Astrocyte of the cerebellum (primary cell): Measurements from ENCODE around the gene BATF2.
"Not testable (repeated sequence)": the region's sequence is repeated elsewhere in the genome, so short reads cannot be mapped to it uniquely, and the experiment has no call there.

ENCODE experiments used
- DNase-seq: peaks from one replicate; pipeline ENCODE4 v3.0.0-alpha.2; 2011; ENCODE audit warnings: low read depth
- H3K4me3 ChIP-seq: 2 replicates; pipeline ENCODE4 v1.5.1; 2011; ENCODE audit warnings: mild to moderate bottlenecking, low read depth, low read length, moderate library complexity
- in situ Hi-C: cut with HindIII; loops from 2 replicates; pipeline ENCODE4 v1.10.0; 2017; ENCODE audit warnings: low sequenced_read_pairs
- TF ChIP-seq, protein P1 (sequence below): IDR thresholded peaks from 2 replicates; pipeline ENCODE4 v1.5.1; 2012; ENCODE audit warnings: low read length, low read depth, moderate library complexity, mild to moderate bottlenecking; ENCODE audit errors: missing control alignments

The BATF2 gene

DNA sequence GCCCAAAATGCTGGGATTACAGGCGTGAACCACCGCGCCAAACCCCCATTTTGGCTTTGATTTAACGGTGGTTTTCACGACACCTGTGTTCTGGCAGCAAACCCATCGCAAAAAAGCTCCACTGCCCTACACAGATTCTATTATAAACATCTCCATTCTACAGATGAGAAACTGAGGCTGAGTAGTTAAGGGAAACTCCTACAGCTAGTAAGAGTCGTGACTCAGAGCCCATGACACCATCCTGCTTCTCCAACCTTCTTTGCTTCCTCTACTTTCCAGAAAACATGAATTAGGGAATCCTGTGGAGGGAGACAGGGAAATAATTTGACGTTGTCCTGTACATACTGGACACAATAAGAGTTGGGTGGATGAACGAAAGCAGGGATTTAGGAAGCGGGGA, 30.0 kb upstream of the BATF2 start:
- peak overlapping the region; percentile 55 for H3K4me3 ChIP-seq
- DNase-seq, result no peak
- TF ChIP-seq, protein P1, sequence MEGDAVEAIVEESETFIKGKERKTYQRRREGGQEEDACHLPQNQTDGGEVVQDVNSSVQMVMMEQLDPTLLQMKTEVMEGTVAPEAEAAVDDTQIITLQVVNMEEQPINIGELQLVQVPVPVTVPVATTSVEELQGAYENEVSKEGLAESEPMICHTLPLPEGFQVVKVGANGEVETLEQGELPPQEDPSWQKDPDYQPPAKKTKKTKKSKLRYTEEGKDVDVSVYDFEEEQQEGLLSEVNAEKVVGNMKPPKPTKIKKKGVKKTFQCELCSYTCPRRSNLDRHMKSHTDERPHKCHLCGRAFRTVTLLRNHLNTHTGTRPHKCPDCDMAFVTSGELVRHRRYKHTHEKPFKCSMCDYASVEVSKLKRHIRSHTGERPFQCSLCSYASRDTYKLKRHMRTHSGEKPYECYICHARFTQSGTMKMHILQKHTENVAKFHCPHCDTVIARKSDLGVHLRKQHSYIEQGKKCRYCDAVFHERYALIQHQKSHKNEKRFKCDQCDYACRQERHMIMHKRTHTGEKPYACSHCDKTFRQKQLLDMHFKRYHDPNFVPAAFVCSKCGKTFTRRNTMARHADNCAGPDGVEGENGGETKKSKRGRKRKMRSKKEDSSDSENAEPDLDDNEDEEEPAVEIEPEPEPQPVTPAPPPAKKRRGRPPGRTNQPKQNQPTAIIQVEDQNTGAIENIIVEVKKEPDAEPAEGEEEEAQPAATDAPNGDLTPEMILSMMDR, result no peak
- in situ Hi-C loops, result no loop called here

DNA sequence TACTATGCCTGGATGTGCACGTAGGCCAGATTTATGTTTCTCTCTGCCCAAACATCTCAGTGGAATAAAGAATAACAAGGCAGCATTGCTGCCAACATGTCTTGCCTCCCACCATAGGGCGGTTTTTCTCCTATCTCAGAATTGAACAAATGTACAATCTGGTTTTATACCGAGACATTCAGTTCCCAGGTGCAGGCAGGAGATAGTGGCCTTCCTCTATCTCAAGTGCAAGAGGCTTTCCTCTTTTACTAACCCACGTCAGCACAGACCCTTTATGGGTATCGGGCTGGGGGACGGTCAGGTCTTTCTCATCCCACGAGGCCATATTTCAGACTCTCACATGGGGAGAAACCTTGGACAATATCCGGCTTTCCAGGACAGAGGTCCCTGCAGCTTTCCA, 26.7 kb upstream of the BATF2 start:
- H3K4me3 ChIP-seq, in situ Hi-C loops, DNase-seq: not testable (repeated sequence)

DNA sequence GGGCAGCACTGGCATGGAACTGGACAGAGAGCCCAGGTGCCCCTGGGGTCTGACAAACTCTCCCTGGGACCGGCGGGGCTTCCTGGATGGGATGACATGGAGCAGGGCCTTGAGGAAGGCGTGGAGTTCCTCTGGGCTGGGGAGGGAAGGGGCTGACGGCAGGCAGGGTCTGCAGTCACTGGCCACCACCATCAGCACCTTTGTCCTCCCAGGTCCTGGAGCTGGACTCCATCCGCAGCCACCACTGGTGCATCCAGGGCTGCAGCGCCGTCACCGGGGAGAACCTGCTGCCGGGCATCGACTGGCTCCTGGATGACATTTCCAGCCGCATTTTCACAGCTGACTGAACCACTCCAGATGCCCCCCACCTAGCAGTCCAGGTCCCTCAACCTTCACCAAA, 24.7 kb upstream of the BATF2 start:
- H3K4me3 ChIP-seq, result no peak overlapping the region
- TF ChIP-seq, protein P1, result no peak
- in situ Hi-C loops, result no loop called here
- no peak for DNase-seq

DNA sequence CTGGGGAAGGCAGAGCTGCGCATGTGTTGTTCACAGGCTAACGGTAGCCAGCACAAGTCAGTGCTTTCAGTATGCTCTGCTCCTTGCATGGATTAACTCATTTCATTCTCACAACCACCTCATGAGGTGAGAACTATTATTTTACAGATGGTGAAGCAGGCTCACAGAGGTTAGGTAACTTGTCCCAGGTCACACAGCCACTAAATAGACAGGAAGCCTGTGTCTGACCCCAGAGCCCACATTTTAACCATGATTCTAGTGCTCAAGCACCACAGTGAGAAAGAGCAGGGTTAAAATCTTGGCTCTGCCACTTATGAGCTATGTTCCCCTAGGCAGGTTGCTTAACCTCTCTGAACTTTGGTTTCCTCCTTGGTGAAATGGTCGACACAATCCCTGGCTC, 24.2 kb upstream of the BATF2 start:
- no peak for DNase-seq
- in situ Hi-C loops, result no loop called here
- H3K4me3 ChIP-seq, result no peak overlapping the region
- TF ChIP-seq, protein P1, result no peak

DNA sequence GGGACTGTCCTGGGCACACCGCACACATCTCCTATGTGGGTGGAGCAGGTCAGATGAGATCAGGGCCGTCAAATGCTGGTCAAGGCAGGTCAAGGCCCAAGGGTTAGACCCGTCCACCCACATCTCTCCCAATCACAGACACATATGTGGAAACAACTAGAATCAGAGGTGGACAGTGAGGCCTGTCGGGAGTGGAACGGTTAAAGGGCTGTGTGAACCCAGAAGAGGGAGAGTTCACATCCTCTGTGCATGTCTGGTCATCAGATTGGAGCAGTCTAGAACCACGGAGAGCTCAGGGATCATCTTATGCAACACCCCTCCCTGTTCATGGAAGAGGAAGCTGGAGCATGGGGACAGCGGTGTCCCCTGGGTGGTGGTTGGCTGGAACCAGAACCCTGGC, 23.1 kb upstream of the BATF2 start:
- TF ChIP-seq, protein P1, result no peak
- DNase-seq, result no peak
- in situ Hi-C loops, result no loop called here
- no peak overlapping the region for H3K4me3 ChIP-seq

DNA sequence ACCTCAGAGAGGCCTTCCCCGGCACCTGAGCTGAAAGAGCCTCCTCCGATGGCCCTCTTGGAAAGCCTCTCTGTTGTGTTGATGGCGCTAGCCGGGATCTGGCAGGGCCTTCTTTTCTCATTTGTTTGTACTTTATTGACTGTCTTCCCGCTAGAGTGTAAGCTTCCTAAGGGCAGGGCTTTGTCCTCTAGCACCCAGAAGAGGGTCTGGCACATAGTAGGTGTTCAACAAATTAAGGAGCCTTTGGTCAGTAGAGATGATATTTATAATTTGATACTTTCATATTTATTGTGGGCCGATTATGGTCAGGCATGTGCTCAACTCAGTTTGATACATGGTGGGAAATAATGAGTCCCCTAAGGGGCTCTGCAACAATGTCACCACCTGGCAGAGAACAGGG, 21.2 kb upstream of the BATF2 start:
- no peak for DNase-seq
- TF ChIP-seq, protein P1, result no peak
- in situ Hi-C loops, result no loop called here
- no peak overlapping the region for H3K4me3 ChIP-seq

DNA sequence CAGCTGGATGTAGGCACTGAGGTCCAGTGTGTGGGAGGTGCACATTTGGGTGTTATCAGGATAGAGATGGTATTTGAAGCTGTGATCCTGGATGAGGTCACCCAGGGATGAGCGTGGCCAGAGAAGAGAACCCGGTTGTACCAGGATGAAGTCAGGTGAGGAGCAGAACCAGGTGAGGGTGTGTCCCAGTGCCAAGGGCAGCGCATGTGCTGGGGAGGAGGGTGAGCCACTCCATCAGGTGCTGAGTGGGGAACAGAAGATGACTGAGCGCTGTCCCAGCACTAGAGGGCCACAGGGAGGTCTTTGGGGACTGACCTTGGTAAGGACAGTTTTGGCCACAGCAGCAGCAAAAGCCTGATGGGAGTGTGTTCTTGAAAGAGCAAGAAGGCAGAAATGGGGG, 19.9 kb upstream of the BATF2 start:
- no peak overlapping the region for H3K4me3 ChIP-seq
- TF ChIP-seq, protein P1, result no peak
- in situ Hi-C loops, result no loop called here

More for the DNA sequence above, 19.9 kb upstream of the BATF2 start:
- no peak for DNase-seq
